Measurements from ENCODE around the gene SH2D3C.

DNA sequence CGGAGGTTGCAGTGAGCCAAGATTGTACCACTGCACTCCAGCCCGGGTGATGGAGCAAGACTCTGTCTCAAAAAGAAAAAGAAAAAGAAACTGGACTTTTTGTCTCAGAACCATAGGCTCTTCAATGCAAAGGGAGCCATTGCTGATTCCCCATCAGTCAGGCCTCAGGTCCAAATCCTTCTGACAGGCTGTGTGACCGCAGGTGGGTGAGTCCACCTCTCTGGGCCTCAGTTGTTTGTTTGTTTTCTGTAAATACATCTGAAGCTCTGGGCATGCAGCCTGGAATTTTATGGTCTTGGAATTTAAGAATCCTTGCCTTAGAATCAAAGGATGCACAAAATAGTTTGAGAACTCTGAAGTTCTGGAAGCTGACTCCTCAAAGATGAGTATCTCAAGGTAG is 22.2 kb downstream of the SH2D3C start:
- TF ChIP-seq POLR2AphosphoS5 (IDR thresholded peaks at IDR 0.05), result no peak
- TF ChIP-seq REST (IDR thresholded peaks at IDR 0.05; ENCODE audit: borderline replicate concordance), result no peak
- no peak for TF ChIP-seq CTCF (IDR thresholded peaks at IDR 0.05; ENCODE audit: poor library complexity, severe bottlenecking)
- TF ChIP-seq SMC3 (conservative IDR thresholded peaks at IDR 0.05; ENCODE audit: poor library complexity), result no peak
- no peak for TF ChIP-seq EZH2 (IDR thresholded peaks at IDR 0.05; ENCODE audit: borderline replicate concordance, insufficient read depth, low read length, poor library complexity, severe bottlenecking)
- no peak for TF ChIP-seq EP300 (conservative IDR thresholded peaks at IDR 0.05; ENCODE audit: poor library complexity, severe bottlenecking)
- no peak for TF ChIP-seq MXI1 (conservative IDR thresholded peaks at IDR 0.05; ENCODE audit: poor library complexity, severe bottlenecking)
- TF ChIP-seq TAF1 (IDR thresholded peaks at IDR 0.05; ENCODE audit: low read depth), result no peak
